ENCODE measurements around the gene HLF.

DNA sequence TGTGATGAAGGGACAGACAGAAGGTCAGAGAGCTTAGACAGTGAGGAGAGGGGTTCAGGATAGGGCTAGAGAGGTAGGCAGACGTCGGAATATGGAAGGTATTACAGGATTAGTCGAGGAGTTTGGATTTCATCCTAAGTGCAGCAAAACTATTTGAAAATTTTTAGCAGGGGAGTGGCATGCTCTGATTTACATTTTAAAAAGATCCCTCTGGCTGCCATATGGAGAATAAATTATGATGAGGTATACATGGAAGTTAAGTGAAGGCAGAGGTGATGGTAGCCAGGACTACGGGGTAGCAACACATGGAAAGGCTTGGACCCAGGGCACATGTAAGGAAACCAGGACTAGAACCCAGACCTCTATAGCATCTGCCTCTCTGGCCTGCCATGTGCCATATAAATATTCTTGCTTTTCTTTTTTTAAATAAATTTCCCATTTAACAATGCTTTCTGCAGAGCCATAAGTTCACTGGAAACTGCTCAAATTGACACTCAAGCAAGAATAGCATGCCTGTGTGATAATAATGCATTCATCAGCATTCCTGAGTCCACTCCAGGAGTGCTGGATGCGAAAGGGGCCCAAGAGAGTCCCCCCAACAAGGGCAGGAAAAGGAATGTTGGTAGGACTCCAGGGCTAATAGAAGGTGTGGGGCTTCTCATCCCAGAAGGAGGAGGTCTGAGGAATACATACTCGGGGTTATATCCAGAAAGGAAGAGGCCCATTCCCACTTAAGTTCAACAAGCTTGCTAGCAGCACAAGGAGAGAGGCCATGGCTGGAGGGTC, 78.2 kb downstream of the HLF start:
- no peak for TF ChIP-seq CTCF (IDR thresholded peaks at IDR 0.05; ENCODE audit: low read length)
- no peak for TF ChIP-seq EZH2phosphoT487 (IDR thresholded peaks at IDR 0.05; ENCODE audit: low read length)
- no peak for TF ChIP-seq EZH2 (optimal IDR thresholded peaks at IDR 0.05; ENCODE audit: low read depth, low read length)

Data from MM.1S (cell line).